Measurements from ENCODE around the gene SOX6.

DNA sequence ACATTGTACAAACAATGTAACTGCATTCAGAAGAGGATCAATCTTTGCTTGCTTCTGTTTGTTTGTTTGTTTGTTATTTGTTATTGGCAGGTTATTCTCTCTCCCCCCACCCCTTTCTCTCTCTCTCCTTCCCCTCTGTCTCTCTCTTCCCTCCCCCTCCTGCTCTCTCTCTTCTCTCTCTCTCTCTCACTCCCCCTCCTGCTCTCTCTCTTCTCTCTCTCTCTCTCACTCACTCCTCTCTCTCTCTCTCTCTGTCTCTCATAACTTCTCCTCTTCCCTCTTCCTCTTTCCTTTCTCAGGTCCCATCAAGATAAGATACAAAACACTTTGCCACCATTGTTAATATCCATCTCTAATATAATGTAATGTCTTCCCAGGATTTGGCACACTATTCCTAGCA, 236.3 kb downstream of the SOX6 start:
- TF ChIP-seq, protein P1, sequence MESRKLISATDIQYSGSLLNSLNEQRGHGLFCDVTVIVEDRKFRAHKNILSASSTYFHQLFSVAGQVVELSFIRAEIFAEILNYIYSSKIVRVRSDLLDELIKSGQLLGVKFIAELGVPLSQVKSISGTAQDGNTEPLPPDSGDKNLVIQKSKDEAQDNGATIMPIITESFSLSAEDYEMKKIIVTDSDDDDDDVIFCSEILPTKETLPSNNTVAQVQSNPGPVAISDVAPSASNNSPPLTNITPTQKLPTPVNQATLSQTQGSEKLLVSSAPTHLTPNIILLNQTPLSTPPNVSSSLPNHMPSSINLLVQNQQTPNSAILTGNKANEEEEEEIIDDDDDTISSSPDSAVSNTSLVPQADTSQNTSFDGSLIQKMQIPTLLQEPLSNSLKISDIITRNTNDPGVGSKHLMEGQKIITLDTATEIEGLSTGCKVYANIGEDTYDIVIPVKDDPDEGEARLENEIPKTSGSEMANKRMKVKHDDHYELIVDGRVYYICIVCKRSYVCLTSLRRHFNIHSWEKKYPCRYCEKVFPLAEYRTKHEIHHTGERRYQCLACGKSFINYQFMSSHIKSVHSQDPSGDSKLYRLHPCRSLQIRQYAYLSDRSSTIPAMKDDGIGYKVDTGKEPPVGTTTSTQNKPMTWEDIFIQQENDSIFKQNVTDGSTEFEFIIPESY (IDR thresholded peaks at IDR 0.05; ENCODE audit: borderline replicate concordance, low read depth) = no peak
- TF ChIP-seq JUND (IDR thresholded peaks at IDR 0.05) (no peak), EP300 (IDR thresholded peaks at IDR 0.05; ENCODE audit: borderline replicate concordance in 1 of 2, low read depth in 1 of 2, low read length in 1 of 2) (no peak), NFIC (IDR thresholded peaks at IDR 0.05; ENCODE audit: borderline replicate concordance) (no peak), CHD2 (IDR thresholded peaks at IDR 0.05; ENCODE audit: low read length, partially characterized antibody) (no peak), MXI1 (IDR thresholded peaks at IDR 0.05; ENCODE audit: low read depth, low read length) (no peak)
- TF ChIP-seq, protein P2, sequence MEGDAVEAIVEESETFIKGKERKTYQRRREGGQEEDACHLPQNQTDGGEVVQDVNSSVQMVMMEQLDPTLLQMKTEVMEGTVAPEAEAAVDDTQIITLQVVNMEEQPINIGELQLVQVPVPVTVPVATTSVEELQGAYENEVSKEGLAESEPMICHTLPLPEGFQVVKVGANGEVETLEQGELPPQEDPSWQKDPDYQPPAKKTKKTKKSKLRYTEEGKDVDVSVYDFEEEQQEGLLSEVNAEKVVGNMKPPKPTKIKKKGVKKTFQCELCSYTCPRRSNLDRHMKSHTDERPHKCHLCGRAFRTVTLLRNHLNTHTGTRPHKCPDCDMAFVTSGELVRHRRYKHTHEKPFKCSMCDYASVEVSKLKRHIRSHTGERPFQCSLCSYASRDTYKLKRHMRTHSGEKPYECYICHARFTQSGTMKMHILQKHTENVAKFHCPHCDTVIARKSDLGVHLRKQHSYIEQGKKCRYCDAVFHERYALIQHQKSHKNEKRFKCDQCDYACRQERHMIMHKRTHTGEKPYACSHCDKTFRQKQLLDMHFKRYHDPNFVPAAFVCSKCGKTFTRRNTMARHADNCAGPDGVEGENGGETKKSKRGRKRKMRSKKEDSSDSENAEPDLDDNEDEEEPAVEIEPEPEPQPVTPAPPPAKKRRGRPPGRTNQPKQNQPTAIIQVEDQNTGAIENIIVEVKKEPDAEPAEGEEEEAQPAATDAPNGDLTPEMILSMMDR (IDR thresholded peaks at IDR 0.05) = no peak
- TF ChIP-seq, protein P3, sequence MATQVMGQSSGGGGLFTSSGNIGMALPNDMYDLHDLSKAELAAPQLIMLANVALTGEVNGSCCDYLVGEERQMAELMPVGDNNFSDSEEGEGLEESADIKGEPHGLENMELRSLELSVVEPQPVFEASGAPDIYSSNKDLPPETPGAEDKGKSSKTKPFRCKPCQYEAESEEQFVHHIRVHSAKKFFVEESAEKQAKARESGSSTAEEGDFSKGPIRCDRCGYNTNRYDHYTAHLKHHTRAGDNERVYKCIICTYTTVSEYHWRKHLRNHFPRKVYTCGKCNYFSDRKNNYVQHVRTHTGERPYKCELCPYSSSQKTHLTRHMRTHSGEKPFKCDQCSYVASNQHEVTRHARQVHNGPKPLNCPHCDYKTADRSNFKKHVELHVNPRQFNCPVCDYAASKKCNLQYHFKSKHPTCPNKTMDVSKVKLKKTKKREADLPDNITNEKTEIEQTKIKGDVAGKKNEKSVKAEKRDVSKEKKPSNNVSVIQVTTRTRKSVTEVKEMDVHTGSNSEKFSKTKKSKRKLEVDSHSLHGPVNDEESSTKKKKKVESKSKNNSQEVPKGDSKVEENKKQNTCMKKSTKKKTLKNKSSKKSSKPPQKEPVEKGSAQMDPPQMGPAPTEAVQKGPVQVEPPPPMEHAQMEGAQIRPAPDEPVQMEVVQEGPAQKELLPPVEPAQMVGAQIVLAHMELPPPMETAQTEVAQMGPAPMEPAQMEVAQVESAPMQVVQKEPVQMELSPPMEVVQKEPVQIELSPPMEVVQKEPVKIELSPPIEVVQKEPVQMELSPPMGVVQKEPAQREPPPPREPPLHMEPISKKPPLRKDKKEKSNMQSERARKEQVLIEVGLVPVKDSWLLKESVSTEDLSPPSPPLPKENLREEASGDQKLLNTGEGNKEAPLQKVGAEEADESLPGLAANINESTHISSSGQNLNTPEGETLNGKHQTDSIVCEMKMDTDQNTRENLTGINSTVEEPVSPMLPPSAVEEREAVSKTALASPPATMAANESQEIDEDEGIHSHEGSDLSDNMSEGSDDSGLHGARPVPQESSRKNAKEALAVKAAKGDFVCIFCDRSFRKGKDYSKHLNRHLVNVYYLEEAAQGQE (IDR thresholded peaks at IDR 0.05; ENCODE audit: low read depth, low read length) = no peak
- TF ChIP-seq, protein P4, sequence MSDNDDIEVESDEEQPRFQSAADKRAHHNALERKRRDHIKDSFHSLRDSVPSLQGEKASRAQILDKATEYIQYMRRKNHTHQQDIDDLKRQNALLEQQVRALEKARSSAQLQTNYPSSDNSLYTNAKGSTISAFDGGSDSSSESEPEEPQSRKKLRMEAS (IDR thresholded peaks at IDR 0.05; ENCODE audit: low read depth) = no peak
- TF ChIP-seq, protein P5, sequence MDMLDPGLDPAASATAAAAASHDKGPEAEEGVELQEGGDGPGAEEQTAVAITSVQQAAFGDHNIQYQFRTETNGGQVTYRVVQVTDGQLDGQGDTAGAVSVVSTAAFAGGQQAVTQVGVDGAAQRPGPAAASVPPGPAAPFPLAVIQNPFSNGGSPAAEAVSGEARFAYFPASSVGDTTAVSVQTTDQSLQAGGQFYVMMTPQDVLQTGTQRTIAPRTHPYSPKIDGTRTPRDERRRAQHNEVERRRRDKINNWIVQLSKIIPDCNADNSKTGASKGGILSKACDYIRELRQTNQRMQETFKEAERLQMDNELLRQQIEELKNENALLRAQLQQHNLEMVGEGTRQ (IDR thresholded peaks at IDR 0.05; ENCODE audit: borderline replicate concordance, low read depth, low read length) = no peak

Measured in SK-N-SH (cell line).